ENCODE results near the gene MAST2.
"Not testable (repeated sequence)": the region's sequence is repeated elsewhere in the genome, so short reads cannot be mapped to it uniquely, and the experiment has no call there.

MAST2 gene

GRCh38 chr1:45814776-45815175 is 11.4 kb downstream of the MAST2 start:
- no peak for DNase-seq (ENCODE audit: low read depth)

- peak; percentile 51 for DNase-seq (ENCODE audit: low read depth)
Observed at GRCh38 chr1:45815667-45816458, 12.5 kb downstream of the MAST2 start.

- no peak for DNase-seq (ENCODE audit: low read depth)
Observed at GRCh38 chr1:45820173-45820572, 16.8 kb downstream of the MAST2 start.

DNA sequence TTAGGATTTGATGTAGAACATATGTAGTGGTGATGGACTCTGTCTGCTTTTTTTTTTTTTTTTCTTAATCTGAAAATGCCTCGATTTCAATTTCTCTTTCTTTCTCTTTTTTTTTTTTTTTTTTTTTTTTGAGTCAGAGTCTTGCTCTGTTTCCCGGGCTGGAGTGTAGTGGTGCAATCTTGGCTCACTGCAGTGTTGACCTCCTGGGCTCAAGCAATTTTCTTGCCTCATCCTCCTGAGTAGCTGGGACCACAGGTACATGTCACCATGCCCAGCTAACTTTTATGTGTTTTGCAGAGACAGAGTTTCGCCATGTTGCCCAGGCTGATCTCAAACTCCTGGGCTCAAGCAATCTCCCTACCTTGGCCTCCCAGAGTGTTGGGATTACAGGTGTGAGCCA is 17.4 kb downstream of the MAST2 start:
- peak; percentile 74 for DNase-seq (ENCODE audit: low read depth)

DNA sequence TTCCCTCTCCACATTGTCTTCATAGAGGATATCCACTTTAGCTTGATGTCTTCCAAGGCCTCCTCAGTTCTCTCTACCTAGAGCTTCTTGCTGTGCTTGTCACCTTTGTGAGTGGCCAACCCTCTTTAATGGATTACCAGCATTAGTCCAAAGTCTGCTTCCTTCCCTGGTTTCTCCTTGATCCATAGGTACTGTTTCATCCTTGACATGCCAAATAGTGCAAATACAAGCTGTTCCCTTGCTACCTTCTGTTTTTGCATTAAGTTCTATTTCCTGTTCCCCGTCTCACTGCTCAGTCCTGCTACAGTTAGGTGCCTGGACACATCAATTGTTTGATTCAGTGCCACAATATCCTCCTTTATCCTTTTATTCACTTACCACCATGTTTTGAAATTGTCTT is 19.2 kb downstream of the MAST2 start:
- no peak for DNase-seq (ENCODE audit: low read depth)

- DNase-seq (ENCODE audit: low read depth), result no peak
Observed at GRCh38 chr1:45824607-45825006, 21.2 kb downstream of the MAST2 start.

- DNase-seq (ENCODE audit: low read depth), result no peak
Observed at GRCh38 chr1:45827256-45827655, 23.8 kb downstream of the MAST2 start.

DNA sequence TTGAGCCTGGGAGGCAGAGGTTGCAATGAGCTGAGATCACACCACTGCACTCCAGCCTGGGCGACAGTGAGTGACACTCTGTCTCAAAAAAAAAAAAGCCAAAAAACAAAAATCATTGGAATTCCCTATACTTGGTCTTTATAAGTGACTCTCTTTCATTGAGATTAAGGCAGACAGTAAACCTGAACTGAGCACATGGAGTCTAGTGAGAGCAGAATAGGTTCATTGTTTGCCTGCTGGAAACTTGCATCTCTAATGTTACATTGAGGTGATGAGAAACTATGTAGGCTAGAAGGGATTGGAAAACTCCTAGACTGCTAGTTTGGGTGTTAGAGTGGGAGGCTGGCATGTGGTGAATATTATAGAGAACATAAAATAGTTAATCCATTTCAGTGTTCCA is 25.4 kb downstream of the MAST2 start:
- DNase-seq (ENCODE audit: low read depth), result no peak

GRCh38 chr1:45833361-45833760 is 29.9 kb downstream of the MAST2 start:
- peak; percentile 26 for DNase-seq (ENCODE audit: low read depth)

GRCh38 chr1:45834689-45835088 is 31.3 kb downstream of the MAST2 start:
- DNase-seq (ENCODE audit: low read depth), result no peak

DNA sequence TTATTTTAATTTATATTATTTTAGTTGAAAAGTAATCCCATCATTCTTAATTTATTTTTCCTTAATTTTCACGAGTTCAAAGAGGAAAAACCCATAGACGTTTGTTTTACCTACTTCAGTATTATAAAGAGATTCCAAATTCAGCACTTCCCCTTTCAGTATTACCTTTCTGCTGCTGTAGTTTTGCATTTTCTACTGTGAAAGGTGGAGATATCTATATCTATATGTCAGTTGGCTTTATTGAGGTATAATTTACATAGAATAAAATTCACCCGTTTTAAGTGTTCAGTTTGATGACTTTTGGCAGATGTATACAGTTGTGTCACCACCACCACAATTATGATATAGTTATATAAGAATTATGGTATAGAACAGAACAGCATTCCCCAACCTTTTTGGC is 33.0 kb downstream of the MAST2 start:
- DNase-seq (ENCODE audit: low read depth), result no peak

- DNase-seq (ENCODE audit: low read depth), result not testable (repeated sequence)
Observed at GRCh38 chr1:45836861-45837260, 33.4 kb downstream of the MAST2 start.

- not testable (repeated sequence) for DNase-seq (ENCODE audit: low read depth)
Observed at GRCh38 chr1:45838322-45838721, 34.9 kb downstream of the MAST2 start.

- no peak for DNase-seq (ENCODE audit: low read depth)
Observed at GRCh38 chr1:45840704-45841103, 37.3 kb downstream of the MAST2 start.

- no peak for DNase-seq (ENCODE audit: low read depth)
Observed at GRCh38 chr1:45842786-45843185, 39.4 kb downstream of the MAST2 start.

- DNase-seq (ENCODE audit: low read depth), result peak; percentile 60
Observed at GRCh38 chr1:45843474-45843905, 40.1 kb downstream of the MAST2 start.

- not testable (repeated sequence) for DNase-seq (ENCODE audit: low read depth)
Observed at GRCh38 chr1:45844000-45844399, 40.6 kb downstream of the MAST2 start.

DNA sequence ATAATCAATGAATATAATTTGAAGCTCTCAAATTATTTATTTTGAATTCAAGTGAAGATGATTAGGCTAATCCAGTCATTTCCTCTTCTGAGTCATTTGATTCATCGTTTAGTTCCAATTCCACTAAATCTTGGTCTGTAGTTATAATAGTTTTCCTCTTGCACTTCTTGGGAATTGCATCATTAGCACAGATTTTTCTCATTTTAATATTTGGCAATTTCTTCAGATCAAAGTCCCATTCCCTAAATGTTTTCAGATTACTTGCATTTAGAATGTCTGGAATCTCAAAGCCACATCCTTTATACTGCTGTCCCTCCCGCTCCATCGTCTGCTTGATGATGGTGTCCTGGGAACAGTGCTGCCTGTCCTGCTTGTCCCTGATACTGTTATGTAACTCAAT is 43.5 kb downstream of the MAST2 start:
- peak; percentile 31 for DNase-seq (ENCODE audit: low read depth)

DNA sequence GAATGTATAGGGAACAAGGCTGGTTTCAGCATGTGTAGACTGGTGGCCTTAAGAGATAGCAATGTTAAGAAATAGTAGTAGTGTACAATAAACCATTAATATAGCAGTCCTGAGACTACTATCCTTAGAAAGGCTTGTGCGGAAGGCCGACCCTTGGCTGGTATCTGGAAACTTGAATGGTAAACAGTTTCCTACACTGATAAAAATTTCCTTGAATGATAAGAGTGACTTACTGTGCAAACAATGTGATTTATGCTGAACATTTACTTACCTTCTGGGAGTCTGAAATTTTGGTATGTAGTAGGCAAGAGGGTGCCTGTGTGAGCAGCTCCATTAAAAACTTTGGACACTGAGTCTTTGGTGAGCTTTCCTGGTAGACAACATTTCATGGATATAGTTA is 44.7 kb downstream of the MAST2 start:
- no peak for DNase-seq (ENCODE audit: low read depth)

- no peak for DNase-seq (ENCODE audit: low read depth)
Observed at GRCh38 chr1:45848714-45849113, 45.3 kb downstream of the MAST2 start.

DNA sequence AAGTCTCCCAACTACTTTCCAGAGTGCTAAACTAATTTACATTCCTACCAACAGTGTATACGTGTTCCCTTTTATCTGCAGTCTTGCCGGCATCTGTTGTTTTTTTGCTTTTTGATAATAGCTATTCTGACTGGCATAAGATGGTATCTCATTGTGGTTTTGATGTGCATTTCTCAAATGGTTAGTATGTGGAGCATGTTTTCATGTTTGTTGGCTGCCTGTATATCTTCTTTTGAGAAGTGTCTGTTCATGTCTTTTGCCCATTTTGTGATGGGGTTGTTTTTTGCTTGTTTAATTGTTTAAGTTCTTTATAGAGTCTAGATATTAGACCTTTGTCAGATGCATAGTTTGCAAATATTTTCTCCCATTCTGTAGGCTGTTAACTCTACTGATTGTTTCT is 46.6 kb downstream of the MAST2 start:
- DNase-seq (ENCODE audit: low read depth), result no peak

GRCh38 chr1:45854724-45855123 is 51.3 kb downstream of the MAST2 start:
- DNase-seq (ENCODE audit: low read depth), result no peak

DNA sequence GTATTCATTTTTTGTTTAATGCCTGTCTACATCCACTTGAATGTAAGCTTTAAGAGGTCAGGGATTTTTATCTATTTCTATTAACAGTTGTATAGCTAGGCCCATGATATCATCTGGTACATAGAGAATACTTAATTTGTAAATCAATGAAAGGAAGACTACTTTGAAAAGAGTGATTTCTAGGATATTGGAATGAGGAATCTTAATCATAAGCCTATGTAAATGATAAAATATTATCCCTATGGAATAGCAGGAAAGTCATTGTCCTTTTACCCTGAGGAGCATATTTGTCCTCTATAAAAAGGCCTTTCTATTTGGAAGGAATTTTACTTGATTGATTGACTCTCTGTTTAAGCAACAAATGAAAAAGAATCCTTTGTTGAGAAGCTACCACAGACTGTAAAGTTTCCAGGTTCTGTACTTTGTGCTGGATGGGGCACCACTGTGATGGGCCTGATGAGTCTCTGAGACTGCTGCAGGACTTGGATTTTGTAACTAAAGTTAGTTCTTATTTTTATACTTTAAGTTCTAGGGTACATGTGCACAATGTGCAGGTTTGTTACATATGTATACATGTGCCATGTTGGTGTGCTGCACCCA is 53.8 kb downstream of the MAST2 start:
- no peak for DNase-seq (ENCODE audit: low read depth)

All from iris pigment epithelial cell (primary cell).